ENCODE measurements around the gene MBD5.

DNA sequence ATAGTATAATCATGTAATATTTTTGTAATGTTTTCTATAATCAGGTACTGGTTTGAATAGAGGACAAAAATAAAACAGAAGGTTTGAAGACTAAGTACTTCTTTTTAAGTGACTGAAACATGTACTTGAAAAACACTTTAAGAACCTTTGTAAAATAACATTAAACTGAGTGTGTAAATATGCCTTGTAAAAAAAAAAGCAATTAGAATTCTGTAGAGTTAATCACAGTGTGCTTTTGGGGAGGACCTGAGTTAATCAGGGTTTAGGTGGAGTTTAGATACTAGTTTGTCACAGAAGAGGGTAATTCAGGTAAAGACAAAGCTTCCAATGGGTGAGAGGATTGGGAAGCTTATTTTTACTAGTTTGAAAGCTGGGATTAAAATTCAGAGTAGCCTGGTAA, 10.3 kb downstream of the MBD5 start:
- TF ChIP-seq MAFK (IDR thresholded peaks at IDR 0.05; ENCODE audit: partially characterized antibody) (no peak), SMC3 (IDR thresholded peaks at IDR 0.05) (no peak), POLR2A (IDR thresholded peaks at IDR 0.05; ENCODE audit: low read length) (no peak), RFX5 (IDR thresholded peaks at IDR 0.05) (no peak), ESRRA (IDR thresholded peaks at IDR 0.05; ENCODE audit: borderline replicate concordance, low read length) (no peak), KDM1A (IDR thresholded peaks at IDR 0.05; ENCODE audit: low read depth) (no peak), PHF8 (IDR thresholded peaks at IDR 0.05; ENCODE audit: borderline replicate concordance, low read depth) (no peak), RNF2 (IDR thresholded peaks at IDR 0.05; ENCODE audit: borderline replicate concordance, low read depth) (no peak)
- TF ChIP-seq, protein P1, sequence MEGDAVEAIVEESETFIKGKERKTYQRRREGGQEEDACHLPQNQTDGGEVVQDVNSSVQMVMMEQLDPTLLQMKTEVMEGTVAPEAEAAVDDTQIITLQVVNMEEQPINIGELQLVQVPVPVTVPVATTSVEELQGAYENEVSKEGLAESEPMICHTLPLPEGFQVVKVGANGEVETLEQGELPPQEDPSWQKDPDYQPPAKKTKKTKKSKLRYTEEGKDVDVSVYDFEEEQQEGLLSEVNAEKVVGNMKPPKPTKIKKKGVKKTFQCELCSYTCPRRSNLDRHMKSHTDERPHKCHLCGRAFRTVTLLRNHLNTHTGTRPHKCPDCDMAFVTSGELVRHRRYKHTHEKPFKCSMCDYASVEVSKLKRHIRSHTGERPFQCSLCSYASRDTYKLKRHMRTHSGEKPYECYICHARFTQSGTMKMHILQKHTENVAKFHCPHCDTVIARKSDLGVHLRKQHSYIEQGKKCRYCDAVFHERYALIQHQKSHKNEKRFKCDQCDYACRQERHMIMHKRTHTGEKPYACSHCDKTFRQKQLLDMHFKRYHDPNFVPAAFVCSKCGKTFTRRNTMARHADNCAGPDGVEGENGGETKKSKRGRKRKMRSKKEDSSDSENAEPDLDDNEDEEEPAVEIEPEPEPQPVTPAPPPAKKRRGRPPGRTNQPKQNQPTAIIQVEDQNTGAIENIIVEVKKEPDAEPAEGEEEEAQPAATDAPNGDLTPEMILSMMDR (IDR thresholded peaks at IDR 0.05): no peak
- TF ChIP-seq, protein P2, sequence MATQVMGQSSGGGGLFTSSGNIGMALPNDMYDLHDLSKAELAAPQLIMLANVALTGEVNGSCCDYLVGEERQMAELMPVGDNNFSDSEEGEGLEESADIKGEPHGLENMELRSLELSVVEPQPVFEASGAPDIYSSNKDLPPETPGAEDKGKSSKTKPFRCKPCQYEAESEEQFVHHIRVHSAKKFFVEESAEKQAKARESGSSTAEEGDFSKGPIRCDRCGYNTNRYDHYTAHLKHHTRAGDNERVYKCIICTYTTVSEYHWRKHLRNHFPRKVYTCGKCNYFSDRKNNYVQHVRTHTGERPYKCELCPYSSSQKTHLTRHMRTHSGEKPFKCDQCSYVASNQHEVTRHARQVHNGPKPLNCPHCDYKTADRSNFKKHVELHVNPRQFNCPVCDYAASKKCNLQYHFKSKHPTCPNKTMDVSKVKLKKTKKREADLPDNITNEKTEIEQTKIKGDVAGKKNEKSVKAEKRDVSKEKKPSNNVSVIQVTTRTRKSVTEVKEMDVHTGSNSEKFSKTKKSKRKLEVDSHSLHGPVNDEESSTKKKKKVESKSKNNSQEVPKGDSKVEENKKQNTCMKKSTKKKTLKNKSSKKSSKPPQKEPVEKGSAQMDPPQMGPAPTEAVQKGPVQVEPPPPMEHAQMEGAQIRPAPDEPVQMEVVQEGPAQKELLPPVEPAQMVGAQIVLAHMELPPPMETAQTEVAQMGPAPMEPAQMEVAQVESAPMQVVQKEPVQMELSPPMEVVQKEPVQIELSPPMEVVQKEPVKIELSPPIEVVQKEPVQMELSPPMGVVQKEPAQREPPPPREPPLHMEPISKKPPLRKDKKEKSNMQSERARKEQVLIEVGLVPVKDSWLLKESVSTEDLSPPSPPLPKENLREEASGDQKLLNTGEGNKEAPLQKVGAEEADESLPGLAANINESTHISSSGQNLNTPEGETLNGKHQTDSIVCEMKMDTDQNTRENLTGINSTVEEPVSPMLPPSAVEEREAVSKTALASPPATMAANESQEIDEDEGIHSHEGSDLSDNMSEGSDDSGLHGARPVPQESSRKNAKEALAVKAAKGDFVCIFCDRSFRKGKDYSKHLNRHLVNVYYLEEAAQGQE (IDR thresholded peaks at IDR 0.05): no peak

All from A549 (cell line).